MM.1S (cell line): ENCODE results near the gene SNX21.
A peak's percentile ranks its signal among the peaks of the same experiment; 100 is the strongest.

Experiments
- DNase-seq: peaks from one replicate; pipeline ENCODE4 v3.0.0-alpha.2; 2015
- H2AFZ ChIP-seq: fragments of 300-600 bp; sonication (generic); 2 replicates; pipeline ENCODE4 v1.6.0; 2016; ENCODE audit warnings: antibody characterized with exemption, low read length
- H3F3A ChIP-seq: fragments of 300-600 bp; sonication (generic); 2 replicates; pipeline ENCODE4 v1.6.1; 2016; ENCODE audit warnings: mild to moderate bottlenecking, antibody characterized with exemption, low read length, moderate library complexity, mixed read lengths; ENCODE audit not compliant: insufficient read depth
- H3K27ac ChIP-seq: fragments of 300-600 bp; sonication (generic); 2 replicates; pipeline ENCODE4 v1.5.1; 2016; ENCODE audit warnings: mild to moderate bottlenecking, low read length
- H3K27me3 ChIP-seq: fragments of 300-600 bp; sonication (generic); replicated peaks from 2 replicates; pipeline ENCODE4 v1.6.0; 2016; ENCODE audit warnings: low read length; ENCODE audit not compliant: insufficient read depth
- H3K36me3 ChIP-seq: fragments of 300-600 bp; sonication (generic); replicated peaks from 2 replicates; pipeline ENCODE4 v1.6.1; 2016; ENCODE audit warnings: mild to moderate bottlenecking, low read length, mixed read lengths; ENCODE audit not compliant: insufficient read depth
- H3K4me1 ChIP-seq: fragments of 300-600 bp; sonication (generic); 2 replicates; pipeline ENCODE4 v1.6.1; 2016; ENCODE audit warnings: low read length, mixed read lengths
- H3K4me2 ChIP-seq: fragments of 300-600 bp; sonication (generic); 2 replicates; pipeline ENCODE4 v1.6.0; 2016; ENCODE audit warnings: low read depth, low read length
- H3K4me3 ChIP-seq: fragments of 300-600 bp; sonication (generic); 2 replicates; pipeline ENCODE4 v1.5.1; 2016; ENCODE audit warnings: low read length, mixed read lengths
- H3K79me2 ChIP-seq: fragments of 300-600 bp; sonication (generic); 2 replicates; pipeline ENCODE4 v1.6.1; 2016; ENCODE audit warnings: mixed run types, low read length, mixed read lengths
- H3K9ac ChIP-seq: fragments of 300-600 bp; sonication (generic); 2 replicates; pipeline ENCODE4 v1.6.1; 2016; ENCODE audit warnings: low read length, mixed read lengths
- H3K9me2 ChIP-seq: fragments of 300-600 bp; sonication (generic); replicated peaks from 2 replicates; pipeline ENCODE4 v1.6.1; 2016; ENCODE audit warnings: mild to moderate bottlenecking, low read length, mixed read lengths; ENCODE audit not compliant: insufficient read depth
- H3K9me3 ChIP-seq: fragments of 300-600 bp; sonication (generic); replicated peaks from 2 replicates; pipeline ENCODE4 v1.6.1; 2016; ENCODE audit warnings: mild to moderate bottlenecking, low read length, mixed read lengths; ENCODE audit not compliant: insufficient read depth
- H4K20me1 ChIP-seq: fragments of 300-600 bp; sonication (generic); 2 replicates; pipeline ENCODE4 v1.6.1; 2016; ENCODE audit warnings: mild to moderate bottlenecking, low read length, moderate library complexity, mixed read lengths; ENCODE audit not compliant: insufficient read depth
- CTCF ChIP-seq: fragments of 300-600 bp; sonication (generic); IDR thresholded peaks from 2 replicates; pipeline ENCODE4 v1.5.1; 2016; ENCODE audit warnings: antibody characterized with exemption, low read length, mixed read lengths
- EZH2 ChIP-seq: fragments of 300-600 bp; sonication (generic); optimal IDR thresholded peaks from 2 replicates; pipeline ENCODE3; 2017; ENCODE audit warnings: low read depth, mild to moderate bottlenecking, antibody characterized with exemption, low read length, mixed read lengths
- EZH2phosphoT487 ChIP-seq: fragments of 300-600 bp; sonication (generic); IDR thresholded peaks from 2 replicates; pipeline ENCODE4 v1.6.1; 2018; ENCODE audit warnings: antibody characterized with exemption, low read length

The SNX21 gene

GRCh38 chr20:45892049-45892825 lies 58.6 kb downstream of the SNX21 start:
- Histone ChIP-seq H2AFZ (peak overlapping the region; percentile 98; the same call in 1 of the 2 replicates), H3K36me3 (no peaks in the 10 kb centered on the region), H3K27ac (peak overlapping the region; percentile 71; the same call in 1 of the 2 replicates), H3K9me3 (no peaks in the 10 kb centered on the region), H3K79me2 (peaks cover 18% of the 10 kb centered on the region), H3K27me3 (no peaks in the 10 kb centered on the region), H3K4me1 (peaks cover 14% of the 10 kb centered on the region), H3K9me2 (no peaks in the 10 kb centered on the region), H4K20me1 (no peaks in the 10 kb centered on the region), H3F3A (peaks cover 21% of the 10 kb centered on the region), H3K9ac (peak overlapping the region; percentile 72; the same call in 1 of the 2 replicates), H3K4me3 (peak overlapping the region; percentile 80), H3K4me2 (peak overlapping the region; percentile 98)
- no peak for TF ChIP-seq EZH2
- no peak for TF ChIP-seq EZH2phosphoT487
- TF ChIP-seq CTCF = no peak
- no peak for DNase-seq
